ENCODE measurements around the gene ATP11A.
"Not testable (repeated sequence)": the region's sequence is repeated elsewhere in the genome, so short reads cannot be mapped to it uniquely, and the experiment has no call there.

Gene ATP11A

GRCh38 chr13:112841303-112842015 is 151.6 kb downstream of the ATP11A start:
- DNase-seq (ENCODE audit: low spot score): not testable (repeated sequence)

GRCh38 chr13:112842343-112842856 is 152.6 kb downstream of the ATP11A start:
- DNase-seq (ENCODE audit: low spot score): no peak

GRCh38 chr13:112842931-112843391 is 153.1 kb downstream of the ATP11A start:
- DNase-seq (ENCODE audit: low spot score): no peak

GRCh38 chr13:112843392-112844111 is 153.7 kb downstream of the ATP11A start:
- no peak for DNase-seq (ENCODE audit: low spot score)

- DNase-seq (ENCODE audit: low spot score): no peak
Measured at GRCh38 chr13:112844411-112844810, 154.6 kb downstream of the ATP11A start.

- no peak for DNase-seq (ENCODE audit: low spot score)
Measured at GRCh38 chr13:112844879-112845278, 155.0 kb downstream of the ATP11A start.

- no peak for DNase-seq (ENCODE audit: low spot score)
Measured at GRCh38 chr13:112845511-112846144, 155.8 kb downstream of the ATP11A start.

- DNase-seq (ENCODE audit: low spot score): no peak
Measured at GRCh38 chr13:112846411-112847115, 156.7 kb downstream of the ATP11A start.

- DNase-seq (ENCODE audit: low spot score): no peak
Measured at GRCh38 chr13:112849500-112849899, 159.7 kb downstream of the ATP11A start.

- no peak for DNase-seq (ENCODE audit: low spot score)
Measured at GRCh38 chr13:112850273-112850672, 160.4 kb downstream of the ATP11A start.

GRCh38 chr13:112851107-112852038 is 161.5 kb downstream of the ATP11A start:
- no peak for DNase-seq (ENCODE audit: low spot score)

- no peak for DNase-seq (ENCODE audit: low spot score)
Measured at GRCh38 chr13:112852392-112852791, 162.6 kb downstream of the ATP11A start.

- no peak for DNase-seq (ENCODE audit: low spot score)
Measured at GRCh38 chr13:112852808-112853207, 163.0 kb downstream of the ATP11A start.

GRCh38 chr13:112854321-112854720 is 164.5 kb downstream of the ATP11A start:
- DNase-seq (ENCODE audit: low spot score): no peak

- DNase-seq (ENCODE audit: low spot score): no peak
Measured at GRCh38 chr13:112855859-112856258, 166.0 kb downstream of the ATP11A start.

GRCh38 chr13:112857914-112858490 is 168.2 kb downstream of the ATP11A start:
- DNase-seq (ENCODE audit: low spot score): no peak

- DNase-seq (ENCODE audit: low spot score): no peak
Measured at GRCh38 chr13:112859128-112859816, 169.4 kb downstream of the ATP11A start.

- no peak for DNase-seq (ENCODE audit: low spot score)
Measured at GRCh38 chr13:112859817-112860190, 170.0 kb downstream of the ATP11A start.

GRCh38 chr13:112861876-112862615 is 172.2 kb downstream of the ATP11A start:
- no peak for DNase-seq (ENCODE audit: low spot score)

Measured in AG08395 (cell line).